ENCODE data around the gene LRRC37A3. TPM values are rescaled to one million over a fixed set of nuclear protein-coding genes. Genes with fewer than 3 reads are reported as not detected.
"Not testable (repeated sequence)": the region's sequence is repeated elsewhere in the genome, so short reads cannot be mapped to it uniquely, and the experiment has no call there.

LRRC37A3 gene
- total RNA-seq, 1 experiment from 2014 or later, result 3.7 TPM

DNA sequence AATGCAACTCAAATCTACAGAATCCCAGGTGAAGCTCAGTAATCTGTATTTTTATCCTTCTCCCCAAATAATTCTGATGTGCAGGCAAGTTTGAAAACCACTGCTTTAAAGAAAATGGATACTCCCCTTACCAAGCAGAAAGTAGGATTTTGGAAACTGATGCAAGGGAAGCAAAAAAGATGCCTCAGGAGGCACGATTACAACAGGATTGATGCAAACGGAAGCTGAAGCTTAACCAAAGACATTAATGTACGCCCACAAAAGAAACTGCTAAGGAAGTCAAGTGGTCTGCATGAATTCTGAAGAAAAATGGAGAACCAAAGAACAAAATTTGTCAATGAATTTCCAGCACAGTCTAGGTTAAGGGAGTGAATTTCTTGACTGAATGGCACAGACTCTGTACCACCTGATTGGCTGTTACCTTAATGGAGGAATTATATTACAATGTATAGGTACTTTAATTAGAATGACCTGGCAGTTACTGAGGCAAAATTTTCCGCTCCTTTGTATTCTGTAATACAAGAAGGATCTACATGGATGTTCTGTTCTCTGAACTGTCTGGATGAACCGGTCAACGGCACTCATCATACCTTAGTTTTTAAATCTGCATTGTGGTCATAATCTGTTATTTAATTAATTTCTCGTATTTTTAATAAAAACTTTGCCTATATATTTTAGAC is 9.6 kb downstream of the LRRC37A3 start:
- not testable (repeated sequence) for H3K4me3 ChIP-seq; H3K27me3 ChIP-seq; DNase-seq; H3K27ac ChIP-seq; H3K9me3 ChIP-seq (replicated peaks); H3K36me3 ChIP-seq; H3K4me1 ChIP-seq

DNA sequence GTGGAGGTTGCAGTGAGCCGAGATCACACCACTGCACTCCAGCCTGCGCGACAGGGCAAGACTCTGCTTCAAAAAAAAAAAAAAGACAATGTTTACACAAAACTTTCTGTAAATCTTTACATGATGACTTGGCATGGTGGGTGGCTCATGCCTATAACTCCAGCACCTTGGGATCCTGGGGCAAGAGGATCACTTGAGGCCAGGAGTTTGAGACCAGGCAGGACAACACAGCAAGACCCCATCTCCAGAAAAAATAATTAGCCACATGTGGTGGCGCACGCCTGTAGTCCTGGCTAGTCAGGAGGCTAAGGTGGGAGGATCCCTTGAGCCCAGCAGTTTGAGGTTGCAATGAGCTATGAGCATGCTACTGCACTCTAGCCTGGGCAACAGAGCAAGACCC is 15.2 kb downstream of the LRRC37A3 start:
- DNase-seq, result not testable (repeated sequence)

DNA sequence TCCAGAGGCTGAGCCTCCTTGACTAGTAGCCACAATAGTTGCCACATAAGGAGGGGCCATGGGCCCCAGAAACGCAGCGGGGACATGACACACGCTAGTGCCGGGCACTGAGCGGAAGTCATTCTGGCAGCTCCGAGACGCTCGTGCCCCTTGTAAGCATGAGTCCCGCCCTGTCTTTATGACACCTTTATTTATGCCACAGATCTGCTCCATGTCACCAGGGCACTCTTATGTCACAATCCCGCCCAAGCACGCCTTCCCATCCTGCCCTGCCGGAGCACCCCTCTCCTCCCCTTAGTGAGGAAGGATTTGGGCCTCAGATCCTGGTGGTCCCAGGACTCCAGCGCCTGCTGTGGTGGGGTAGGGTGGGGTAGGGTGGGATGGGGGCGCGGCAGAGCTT is 22.1 kb downstream of the LRRC37A3 start:
- not testable (repeated sequence) for H3K36me3 ChIP-seq, H3K4me3 ChIP-seq
- DNase-seq, result peak in 1 of 2 experiments; percentile 0

More for the DNA sequence above, 15.2 kb downstream of the LRRC37A3 start:
- H3K4me1 ChIP-seq; H3K27me3 ChIP-seq; H3K27ac ChIP-seq; H3K9me3 ChIP-seq (replicated peaks); H3K36me3 ChIP-seq; H3K4me3 ChIP-seq: not testable (repeated sequence)

DNA sequence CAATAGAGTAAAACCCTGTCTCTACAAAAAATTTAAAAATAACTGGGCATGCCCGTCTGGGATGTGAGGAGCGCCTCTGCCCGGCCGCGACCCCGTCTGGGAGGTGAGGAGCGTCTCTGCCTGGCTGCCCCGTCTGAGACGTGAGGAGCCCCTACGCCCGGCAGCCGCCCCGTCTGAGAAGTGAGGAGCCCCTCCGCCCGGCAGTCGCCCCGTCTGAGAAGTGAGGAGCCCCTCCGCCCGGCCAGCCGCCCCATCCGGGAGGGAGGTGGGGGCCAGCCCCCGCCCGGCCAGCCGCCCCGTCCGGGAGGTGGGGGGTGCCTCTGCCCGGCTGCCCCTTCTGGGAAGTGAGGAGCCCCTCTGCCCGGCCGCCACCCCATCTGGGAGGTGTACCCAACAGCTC is 45.1 kb downstream of the LRRC37A3 start:
- not testable (repeated sequence) for H3K27me3 ChIP-seq; H3K4me3 ChIP-seq; H3K9me3 ChIP-seq (replicated peaks); H3K36me3 ChIP-seq; DNase-seq; H3K27ac ChIP-seq; H3K4me1 ChIP-seq

More for the DNA sequence above, 22.1 kb downstream of the LRRC37A3 start:
- not testable (repeated sequence) for H3K27me3 ChIP-seq; H3K9me3 ChIP-seq (replicated peaks); H3K27ac ChIP-seq; H3K4me1 ChIP-seq

DNA sequence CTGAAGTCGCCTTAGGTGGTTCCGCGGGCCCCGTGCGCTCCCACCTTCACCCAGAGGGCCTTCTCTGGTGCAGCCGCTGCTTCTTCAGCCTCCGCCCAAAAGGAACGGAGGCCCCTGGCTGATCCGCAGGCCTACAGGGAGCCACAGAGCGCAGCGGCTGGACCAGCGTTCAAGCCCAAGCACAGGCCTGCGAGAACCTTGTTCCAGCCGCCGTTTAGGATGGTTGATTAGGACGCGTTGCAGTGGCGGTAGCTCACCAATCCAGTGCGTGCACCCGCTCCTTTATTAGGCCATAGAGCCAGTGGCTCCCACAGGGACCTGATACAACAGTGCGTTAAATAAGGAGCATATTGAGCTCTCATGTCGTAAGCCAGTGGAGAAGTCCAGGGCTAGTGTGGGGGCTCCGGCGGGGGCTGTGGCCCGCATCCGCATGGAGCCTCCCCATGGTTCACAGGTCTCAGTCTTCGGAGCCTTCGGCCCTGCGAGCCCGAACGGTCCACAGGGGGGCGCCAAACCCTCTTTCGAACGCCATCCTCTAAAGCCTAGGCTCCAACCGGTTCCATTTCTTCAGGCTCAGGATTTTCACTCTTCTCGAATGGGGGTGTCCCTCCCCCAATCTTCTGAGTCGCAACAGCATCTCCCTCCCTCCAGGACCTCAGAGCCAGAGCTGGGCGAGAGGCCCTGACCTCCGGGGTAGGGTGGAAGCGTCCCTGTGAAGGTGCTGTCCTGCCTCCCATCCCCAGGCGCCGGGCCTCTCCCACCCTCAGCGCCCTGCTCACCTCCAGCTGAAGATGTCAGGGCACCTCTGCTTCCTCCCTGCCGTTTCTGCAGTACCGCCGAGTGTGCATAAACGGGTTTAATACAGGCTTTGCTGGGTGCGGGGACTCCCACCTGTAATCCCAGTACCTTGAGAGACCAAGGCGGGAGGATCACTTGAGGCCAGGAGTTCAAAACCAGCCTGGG is 71.5 kb downstream of the LRRC37A3 start:
- not testable (repeated sequence) for H3K36me3 ChIP-seq; H3K27ac ChIP-seq; H3K9me3 ChIP-seq (replicated peaks); H3K4me3 ChIP-seq; H3K27me3 ChIP-seq; H3K4me1 ChIP-seq
- peak; percentile 41 to 61 for DNase-seq

DNA sequence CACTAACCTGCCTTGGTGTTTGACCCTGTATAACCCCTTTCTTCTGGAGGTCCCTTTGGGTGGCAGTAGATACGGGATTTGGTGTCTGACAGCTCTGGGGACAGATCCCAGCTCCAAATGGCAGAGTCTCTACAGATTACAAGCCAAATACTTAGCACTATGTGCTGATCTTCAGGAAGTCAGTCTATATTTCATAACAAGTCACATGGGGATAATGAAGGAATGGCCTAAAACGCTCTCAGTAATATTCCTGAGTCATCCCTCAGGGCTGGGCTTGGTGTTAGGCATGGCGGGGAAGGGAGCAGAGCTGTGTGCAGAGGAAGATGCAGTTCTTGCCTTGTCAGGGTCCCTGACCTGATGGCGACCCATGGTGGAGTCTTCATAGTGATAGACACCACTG is 72.4 kb downstream of the LRRC37A3 start:
- H3K27ac ChIP-seq; H3K4me1 ChIP-seq; DNase-seq; H3K27me3 ChIP-seq; H3K36me3 ChIP-seq; H3K9me3 ChIP-seq (replicated peaks); H3K4me3 ChIP-seq: not testable (repeated sequence)

DNA sequence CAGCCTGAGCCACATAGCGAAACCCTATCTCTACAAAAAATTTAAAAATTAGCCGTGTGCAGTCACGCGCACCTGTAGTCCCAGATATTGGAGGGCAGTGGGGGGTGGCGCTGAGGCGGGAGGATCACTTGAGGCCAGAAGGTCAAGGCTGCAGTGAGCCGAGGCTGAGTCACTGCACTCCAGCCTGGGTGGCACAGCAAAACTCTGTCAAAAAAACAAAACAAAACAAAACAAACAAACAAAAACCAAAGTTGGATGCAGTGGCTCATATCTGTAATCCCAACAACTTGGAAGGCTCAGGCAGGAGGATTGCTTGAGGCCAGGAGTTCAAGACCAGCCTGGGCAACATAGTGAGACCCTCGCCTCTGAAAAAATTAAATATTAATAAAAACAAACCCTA is 75.4 kb downstream of the LRRC37A3 start:
- DNase-seq, result not testable (repeated sequence)

DNA sequence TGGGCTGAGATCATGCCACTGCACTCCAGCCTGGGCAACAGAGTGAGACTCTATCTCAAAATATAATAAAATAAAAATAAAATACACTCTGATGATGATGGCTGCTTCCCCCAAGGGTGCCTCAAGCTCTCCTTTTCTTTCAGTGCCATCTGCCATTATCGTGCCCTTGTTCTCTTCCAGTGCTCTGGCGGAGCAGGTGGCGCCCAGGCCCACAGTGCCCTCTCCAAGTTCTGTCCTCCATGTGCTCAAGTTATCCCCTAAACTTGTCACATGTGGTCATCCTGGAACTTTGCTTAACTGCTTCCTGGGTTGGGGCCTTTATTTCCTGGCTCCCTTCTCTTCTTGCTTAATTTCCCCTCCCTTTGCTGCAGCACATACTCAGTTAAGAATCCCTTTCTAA is 76.4 kb downstream of the LRRC37A3 start:
- H3K9me3 ChIP-seq (replicated peaks); H3K27ac ChIP-seq; H3K27me3 ChIP-seq; H3K36me3 ChIP-seq; DNase-seq; H3K4me3 ChIP-seq; H3K4me1 ChIP-seq: not testable (repeated sequence)

More for the DNA sequence above, 75.4 kb downstream of the LRRC37A3 start:
- not testable (repeated sequence) for H3K4me3 ChIP-seq; H3K36me3 ChIP-seq; H3K4me1 ChIP-seq; H3K27ac ChIP-seq; H3K9me3 ChIP-seq (replicated peaks); H3K27me3 ChIP-seq

DNA sequence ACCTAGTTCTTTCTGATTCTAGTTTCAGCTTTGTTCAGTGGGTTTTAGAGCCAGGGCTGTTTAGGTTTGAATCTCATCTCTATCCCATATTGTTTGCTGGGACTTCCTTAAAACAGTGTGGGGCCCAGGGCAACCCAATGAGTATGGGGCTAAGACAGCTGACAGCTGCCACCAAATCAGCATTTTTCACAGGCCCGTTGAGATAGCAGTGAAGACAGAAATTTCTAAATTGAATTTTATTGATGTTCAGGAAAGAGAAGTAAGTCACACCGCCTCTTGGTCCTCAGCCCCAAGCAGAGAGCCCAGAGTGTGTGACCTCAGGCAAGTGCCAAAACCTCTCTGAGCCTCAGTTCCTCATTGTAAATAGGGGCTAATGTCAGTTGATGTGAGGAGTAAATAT is 78.3 kb downstream of the LRRC37A3 start:
- H3K4me3 ChIP-seq; H3K27me3 ChIP-seq; H3K27ac ChIP-seq; H3K36me3 ChIP-seq; H3K4me1 ChIP-seq; H3K9me3 ChIP-seq (replicated peaks): not testable (repeated sequence)
- peak; percentile 4 to 15 for DNase-seq

DNA sequence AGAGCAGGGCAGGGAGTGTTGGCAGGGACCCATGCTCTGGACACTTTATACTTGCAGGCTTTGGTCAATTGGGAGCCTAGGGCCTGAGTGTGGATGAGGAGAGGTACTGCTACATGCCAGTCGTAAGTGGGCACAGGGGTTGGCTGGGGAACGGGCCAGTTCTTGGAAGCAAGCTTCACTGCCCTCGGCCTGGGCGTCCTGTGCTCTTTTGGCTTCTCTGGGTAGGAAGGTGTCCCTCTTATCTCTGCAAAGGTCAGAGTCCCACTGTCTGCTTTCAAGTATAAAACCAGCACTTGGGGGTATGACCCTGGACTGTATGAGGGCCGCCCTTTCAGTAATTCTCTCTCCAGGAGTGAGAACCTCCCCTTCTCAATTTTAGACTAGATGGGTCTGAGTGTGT is 80.8 kb downstream of the LRRC37A3 start:
- H3K36me3 ChIP-seq; DNase-seq; H3K27me3 ChIP-seq; H3K4me3 ChIP-seq; H3K27ac ChIP-seq; H3K9me3 ChIP-seq (replicated peaks); H3K4me1 ChIP-seq: not testable (repeated sequence)

DNA sequence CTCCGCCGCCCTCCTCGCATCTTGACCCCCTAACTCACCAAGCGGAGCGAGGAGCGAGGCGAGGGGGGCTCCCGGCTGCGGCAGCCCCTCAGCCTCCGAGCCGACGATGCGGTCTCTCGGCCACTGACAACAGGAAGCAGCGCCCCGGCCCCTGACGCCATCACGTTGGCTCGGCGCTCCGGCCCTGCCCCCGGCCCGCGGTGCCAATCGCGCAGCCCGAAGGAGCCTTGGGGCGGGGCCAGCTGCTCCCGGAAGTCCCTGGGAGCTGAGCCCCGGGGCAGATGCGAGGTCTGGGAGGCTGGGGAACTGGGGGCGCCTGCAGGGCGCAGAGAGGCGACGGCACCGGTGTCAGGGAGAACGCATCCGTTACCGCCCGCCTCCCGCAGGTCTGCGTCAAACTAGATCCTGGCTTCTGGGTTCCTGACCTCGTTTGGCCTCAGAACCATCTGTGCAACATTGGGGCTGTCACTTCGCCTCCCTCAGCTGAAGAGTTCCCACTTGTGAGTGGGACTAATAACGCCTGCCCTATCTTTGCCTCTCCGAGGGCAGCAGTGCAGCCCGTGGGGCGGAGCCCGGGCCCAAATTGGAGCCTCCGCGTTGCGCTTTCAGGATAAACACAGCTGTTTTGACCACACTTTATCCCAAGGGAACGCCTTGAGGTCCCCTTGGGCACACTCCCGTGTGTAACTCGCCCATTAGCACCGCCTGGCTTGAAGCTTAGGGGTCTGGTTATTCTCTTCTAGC is 82.1 kb downstream of the LRRC37A3 start:
- Histone ChIP-seq H3K4me3 (peak overlapping the region; percentile 88), H3K27ac (peak overlapping the region; percentile 45)
- peak; percentile 80 to 82 for DNase-seq
- not testable (repeated sequence) for H3K4me1 ChIP-seq; H3K9me3 ChIP-seq (replicated peaks); H3K27me3 ChIP-seq; H3K36me3 ChIP-seq

DNA sequence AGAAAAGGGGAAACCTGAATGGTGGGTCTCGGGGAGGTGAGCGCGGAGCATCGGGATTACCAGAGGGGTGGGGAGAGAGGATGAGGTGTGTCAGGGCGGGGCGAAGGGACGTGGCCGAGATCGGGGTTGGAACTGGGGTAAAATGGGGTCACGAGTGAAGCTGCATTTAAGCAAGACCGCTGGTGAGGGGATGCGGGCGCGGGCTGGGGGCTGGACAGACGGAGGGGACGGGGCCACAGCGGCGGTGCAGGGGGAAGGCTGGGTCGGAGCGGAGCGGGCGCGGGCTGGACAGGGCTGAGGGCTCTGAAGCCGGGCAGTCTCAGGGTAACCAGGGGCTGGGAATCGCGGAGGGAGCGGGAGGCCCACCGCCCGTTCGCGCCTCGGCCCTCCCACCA is 82.7 kb downstream of the LRRC37A3 start:
- not testable (repeated sequence) for H3K9me3 ChIP-seq (replicated peaks); DNase-seq; H3K36me3 ChIP-seq; H3K4me1 ChIP-seq; H3K27me3 ChIP-seq
- H3K27ac ChIP-seq, result peak overlapping the region; percentile 45
- H3K4me3 ChIP-seq, result peak overlapping the region; percentile 88

DNA sequence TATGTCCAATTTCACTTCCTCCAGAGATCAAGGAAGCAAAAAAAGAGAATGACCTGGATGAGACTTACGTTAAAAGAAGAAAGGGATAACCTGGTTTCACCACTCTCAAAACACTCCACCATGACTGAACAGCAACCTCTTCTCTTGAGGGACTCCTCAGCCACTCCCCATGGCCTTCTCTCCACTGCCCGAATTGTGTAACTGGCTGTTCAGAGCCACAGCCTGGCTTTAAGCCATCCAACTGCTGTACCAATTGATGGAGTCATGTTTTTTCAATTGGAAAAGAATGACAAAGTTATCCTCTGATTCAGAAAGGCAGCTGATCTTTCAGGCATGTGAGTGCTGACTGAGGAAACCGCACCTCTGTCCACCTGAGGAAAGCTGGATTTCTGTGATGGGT is 85.2 kb downstream of the LRRC37A3 start:
- H3K36me3 ChIP-seq; H3K27ac ChIP-seq; DNase-seq; H3K9me3 ChIP-seq (replicated peaks); H3K4me3 ChIP-seq; H3K27me3 ChIP-seq; H3K4me1 ChIP-seq: not testable (repeated sequence)

DNA sequence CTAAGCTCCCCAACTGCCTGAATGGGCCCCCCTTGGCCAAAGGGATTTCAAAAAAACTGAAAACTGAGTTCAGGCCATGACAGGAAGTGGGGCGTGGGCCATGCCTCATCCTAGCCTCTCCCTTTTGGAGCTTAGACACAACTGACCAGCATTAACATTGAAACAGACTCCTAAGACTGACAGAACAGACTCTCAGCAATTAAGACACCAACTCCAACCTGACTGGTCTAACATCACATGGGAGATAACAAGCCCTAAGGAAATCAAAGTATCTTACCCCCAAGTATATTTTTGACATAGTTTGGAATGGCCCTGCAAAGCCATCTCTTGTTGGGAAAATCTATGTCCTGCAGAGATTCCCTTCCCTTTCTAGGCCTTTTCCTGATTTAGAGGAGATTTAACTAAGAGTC is 88.6 kb downstream of the LRRC37A3 start:
- DNase-seq; H3K36me3 ChIP-seq; H3K9me3 ChIP-seq (replicated peaks); H3K4me1 ChIP-seq; H3K27ac ChIP-seq; H3K27me3 ChIP-seq; H3K4me3 ChIP-seq: not testable (repeated sequence)

All from SJCRH30 (cell line).